AG10803 (cell line): ENCODE data around the gene COL1A1.

Experiments
- DNase-seq: peaks from one replicate; pipeline ENCODE4 v3.0.0; 2010; ENCODE audit warnings: low read depth
- H3K4me3 ChIP-seq: 2 replicates; pipeline ENCODE4 v1.5.1; 2011; ENCODE audit warnings: mild to moderate bottlenecking, low read length, control low read depth
- CTCF ChIP-seq: conservative IDR thresholded peaks from 2 replicates; pipeline ENCODE4 v1.5.1; 2011; ENCODE audit warnings: mild to moderate bottlenecking, low read length, control low read depth, inconsistent platforms

The COL1A1 gene

DNA sequence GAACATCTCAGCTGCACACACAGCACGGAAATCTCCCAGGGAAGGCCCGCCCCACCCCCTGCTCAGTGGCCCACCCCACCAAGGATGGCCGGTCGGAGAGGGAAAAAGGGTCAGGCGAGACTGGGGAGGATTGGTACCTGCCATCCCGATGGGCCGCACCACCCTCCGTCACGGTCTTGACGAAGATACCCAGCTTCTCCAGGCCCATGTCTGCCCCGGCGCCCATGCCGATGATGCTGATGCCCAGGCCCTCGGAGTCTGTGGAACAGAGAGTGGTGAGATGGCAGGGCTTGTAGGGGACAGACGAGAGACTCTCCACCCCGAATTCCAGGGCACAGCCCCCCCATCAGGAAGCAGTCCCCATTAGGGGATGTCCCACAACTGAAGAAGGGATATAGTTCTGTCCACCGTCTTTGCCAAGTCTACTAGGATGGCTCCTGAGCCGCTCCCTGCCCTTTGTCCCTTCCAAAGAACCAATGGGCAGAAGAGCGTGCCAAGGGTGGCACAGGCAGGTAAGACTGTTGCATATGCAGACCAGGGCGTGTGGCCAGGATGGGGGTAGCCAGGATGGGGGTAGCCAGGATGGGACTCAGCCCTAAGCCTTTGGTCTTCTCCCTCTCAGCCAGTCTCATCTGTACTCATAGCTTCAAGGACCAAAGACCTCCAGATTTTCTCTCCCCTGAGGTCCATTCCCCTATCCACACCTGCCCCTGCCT, 57.8 kb downstream of the COL1A1 start:
- no peak for DNase-seq
- TF ChIP-seq CTCF, result no peak
- H3K4me3 ChIP-seq, result no peak overlapping the region

DNA sequence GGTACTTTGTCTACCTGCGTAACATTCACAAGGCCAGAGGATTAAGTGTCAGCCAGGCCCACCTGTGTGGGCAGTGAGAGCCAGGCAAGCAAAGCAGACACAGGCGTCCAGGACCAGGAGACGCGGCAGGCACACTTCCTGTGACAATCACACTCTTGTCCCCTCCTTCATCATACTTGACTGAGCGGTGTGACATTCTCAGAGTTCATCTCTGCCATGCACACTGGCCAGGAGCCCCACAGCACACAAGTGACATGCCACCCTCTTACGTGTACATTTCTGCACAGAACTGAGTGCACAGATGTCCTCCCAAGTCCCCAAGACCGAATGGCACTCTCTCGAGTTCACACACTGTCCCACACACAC, 59.7 kb downstream of the COL1A1 start:
- no peak overlapping the region for H3K4me3 ChIP-seq
- no peak for DNase-seq
- no peak for TF ChIP-seq CTCF

DNA sequence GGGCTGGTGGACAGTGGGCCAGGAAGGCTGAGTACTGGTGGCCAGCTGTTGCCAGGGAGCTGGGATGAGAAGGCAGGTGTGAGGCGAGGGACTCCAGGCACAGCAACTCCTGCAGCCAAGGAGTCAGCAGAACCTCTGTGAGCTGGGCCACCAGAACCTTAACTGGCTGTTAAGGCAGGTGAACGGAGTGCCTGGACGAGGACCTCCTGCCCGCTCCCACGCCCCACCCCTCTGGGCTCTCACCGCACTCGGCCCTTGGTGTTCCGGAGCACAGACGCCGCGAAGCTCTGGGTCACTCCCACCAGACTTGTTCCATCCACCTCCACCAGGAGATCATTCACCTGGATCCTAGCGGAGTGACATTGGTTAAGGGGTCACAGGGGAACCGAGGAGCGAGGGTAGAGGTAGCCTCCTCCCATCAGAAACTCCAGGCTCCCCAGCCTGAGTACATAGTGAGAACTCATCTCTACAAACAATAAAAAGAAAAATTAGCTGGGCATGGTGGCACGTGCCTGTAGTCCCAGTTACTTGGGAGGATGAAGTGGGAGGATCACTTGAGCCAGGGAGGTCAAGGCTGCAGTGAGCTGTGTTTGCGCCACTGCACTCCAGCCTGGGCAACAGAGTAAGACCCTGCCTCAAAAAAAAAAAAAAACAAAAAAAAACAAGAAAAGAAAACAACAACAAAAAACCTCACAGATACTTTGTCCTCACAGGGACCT, 60.2 kb downstream of the COL1A1 start:
- no peak for DNase-seq
- no peak overlapping the region for H3K4me3 ChIP-seq
- no peak for TF ChIP-seq CTCF

- peak; percentile 75 for DNase-seq
Observed at GRCh38 chr17:50139950-50140885, 61.2 kb downstream of the COL1A1 start.

GRCh38 chr17:50139185-50139783, 62.1 kb downstream of the COL1A1 start:
- TF ChIP-seq CTCF, result no peak
- H3K4me3 ChIP-seq, result no peak overlapping the region
- DNase-seq, result no peak

More at GRCh38 chr17:50139950-50140885, 61.2 kb downstream of the COL1A1 start:
- TF ChIP-seq CTCF, result peak; percentile 87
- H3K4me3 ChIP-seq, result no peak overlapping the region

DNA sequence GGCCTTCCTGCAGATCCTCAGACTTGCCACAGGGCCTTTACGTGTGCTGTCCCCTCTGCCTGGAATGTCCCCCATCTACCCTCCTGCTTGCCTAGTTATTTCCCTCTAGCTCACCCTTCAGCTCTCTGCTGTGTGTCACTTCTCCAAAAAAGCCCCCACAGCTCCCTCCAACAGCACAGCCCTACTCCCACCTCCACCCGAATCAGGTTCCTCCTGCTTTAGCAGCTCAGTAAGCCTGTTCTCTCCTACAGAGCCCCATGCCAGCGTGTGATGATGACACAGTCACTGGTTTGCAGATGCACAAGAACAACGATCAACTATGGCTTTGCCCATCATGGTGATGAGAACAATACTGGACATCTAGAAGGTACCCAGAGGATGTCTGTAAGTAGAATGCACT, 64.4 kb downstream of the COL1A1 start:
- H3K4me3 ChIP-seq, result no peak overlapping the region
- no peak for TF ChIP-seq CTCF
- DNase-seq, result no peak
